Sigmoid colon (tissue), 7 donors: ENCODE data around the gene SDR42E1. TPM values are rescaled to one million over a fixed set of nuclear protein-coding genes. Genes with fewer than 3 reads are reported as not detected.

Experiments
- DNase-seq: peaks from one replicate; pipeline ENCODE4 v3.0.0-alpha.2; 2019
- H3K27ac ChIP-seq, 4 donors: fragments of 200-600 bp; sonication (generic); one replicate each; pipeline ENCODE4 v1.5.1; 2016 to 2019; ENCODE audit warnings: mild to moderate bottlenecking in 1 of 4
- H3K27me3 ChIP-seq, 3 donors: fragments of 200-600 bp; sonication (generic); one replicate each; pipeline ENCODE4 v1.5.1; 2019; ENCODE audit warnings: mild to moderate bottlenecking in 1 of 3
- H3K36me3 ChIP-seq, 4 donors: fragments of 200-600 bp; sonication (generic); one replicate each; pipeline ENCODE4 v1.5.1; 2016 to 2019
- H3K4me1 ChIP-seq, 4 donors: fragments of 200-600 bp; sonication (generic); one replicate each; pipeline ENCODE4 v1.5.1; 2017 to 2019
- H3K4me3 ChIP-seq, 4 donors: fragments of 200-600 bp; sonication (generic); one replicate each; pipeline ENCODE4 v1.5.1; 2017 to 2019; ENCODE audit warnings: mild to moderate bottlenecking in 2 of 4, moderate library complexity in 1 of 4
- H3K9me3 ChIP-seq, 4 donors: fragments of 200-600 bp in 3 of 4; sonication (generic) in 3 of 4; one replicate each; pipeline versions ENCODE4 v1.5.1 to v1.6.1; 2013 to 2019
- EP300 ChIP-seq, 4 donors: sonication (generic); formaldehyde crosslinking; IDR thresholded peaks; one replicate each; pipeline ENCODE4 v1.6.1; 2017; ENCODE audit warnings: antibody characterized with exemption in 4 of 4
- POLR2A ChIP-seq, 2 donors: fragments of 450-650 bp; IDR thresholded peaks; one replicate each; pipeline ENCODE4 v1.6.1; 2016; ENCODE audit warnings: antibody characterized with exemption in 2 of 2, mild to moderate bottlenecking in 2 of 2, moderate library complexity in 2 of 2
- POLR2AphosphoS5 ChIP-seq, 4 donors: sonication (generic); formaldehyde crosslinking; IDR thresholded peaks; one replicate each; pipeline ENCODE4 v1.6.1; 2017; ENCODE audit warnings: antibody characterized with exemption in 4 of 4
- WGBS, 2 donors: extraction: QIAGEN DNeasy Blood & Tissue Kit; methylation state at CpG; one replicate each; pipeline ENCODE4 v1.1.7; 2013; 5-methylcytosine and 5-hydroxymethylcytosine counted together
- intact Hi-C: fragments of 100-400 bp; cut with DNase I; formaldehyde crosslinking; loops from one replicate; pipeline ENCODE4 v1.15.1; 2023
- polyA plus RNA-seq, 3 donors: library from polyadenylated mRNA; stranded (reverse); fragments of 200-250 nt; gene quantifications; one replicate each; pipeline ENCODE4 v1.2.3, GENCODE V29; 2013
- total RNA-seq, 4 donors: library from RNA; depleted of rRNA; stranded (reverse); fragments of >200 nt; gene quantifications; one replicate each; pipeline ENCODE4 v1.1.0, GENCODE V29; 2016
- TF ChIP-seq, protein P1 (sequence below), 4 experiments: fragments of 450-650 bp in 3 of 4; fragments of 200-600 bp in 1 of 4; IDR thresholded peaks; one replicate each; pipeline ENCODE4 v1.5.1; 2016 to 2019; ENCODE audit warnings: antibody characterized with exemption in 4 of 4, mild to moderate bottlenecking in 3 of 4, moderate library complexity in 2 of 4
- donor health status: healthy with polysubstance abuse.
- donor health status: Bipolar disorder and iron deficiency.
- donor health status: healthy.

SDR42E1 gene
- total and polyA plus RNA-seq, 7 donors: 0.49 to 3.2 (median 1.7) TPM

- H3K27me3 ChIP-seq: no peaks in the 10 kb centered on the region
- no peak overlapping the region for H3K27ac ChIP-seq
- 95 to 97% methylated on average over 1 of the region's 1 CpG for WGBS, 2 donors
- peaks cover 0 to 11% (median 6%) of the 10 kb centered on the region in 4 donors for H3K9me3 ChIP-seq
- no peak for DNase-seq
- no peaks in the 10 kb centered on the region for H3K36me3 ChIP-seq
- no peaks in the 10 kb centered on the region for H3K4me1 ChIP-seq
- TF ChIP-seq, protein P1, sequence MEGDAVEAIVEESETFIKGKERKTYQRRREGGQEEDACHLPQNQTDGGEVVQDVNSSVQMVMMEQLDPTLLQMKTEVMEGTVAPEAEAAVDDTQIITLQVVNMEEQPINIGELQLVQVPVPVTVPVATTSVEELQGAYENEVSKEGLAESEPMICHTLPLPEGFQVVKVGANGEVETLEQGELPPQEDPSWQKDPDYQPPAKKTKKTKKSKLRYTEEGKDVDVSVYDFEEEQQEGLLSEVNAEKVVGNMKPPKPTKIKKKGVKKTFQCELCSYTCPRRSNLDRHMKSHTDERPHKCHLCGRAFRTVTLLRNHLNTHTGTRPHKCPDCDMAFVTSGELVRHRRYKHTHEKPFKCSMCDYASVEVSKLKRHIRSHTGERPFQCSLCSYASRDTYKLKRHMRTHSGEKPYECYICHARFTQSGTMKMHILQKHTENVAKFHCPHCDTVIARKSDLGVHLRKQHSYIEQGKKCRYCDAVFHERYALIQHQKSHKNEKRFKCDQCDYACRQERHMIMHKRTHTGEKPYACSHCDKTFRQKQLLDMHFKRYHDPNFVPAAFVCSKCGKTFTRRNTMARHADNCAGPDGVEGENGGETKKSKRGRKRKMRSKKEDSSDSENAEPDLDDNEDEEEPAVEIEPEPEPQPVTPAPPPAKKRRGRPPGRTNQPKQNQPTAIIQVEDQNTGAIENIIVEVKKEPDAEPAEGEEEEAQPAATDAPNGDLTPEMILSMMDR (IDR thresholded peaks at IDR 0.05): no peak
- TF ChIP-seq POLR2AphosphoS5 (IDR thresholded peaks at IDR 0.05): no peak
- no peak for TF ChIP-seq POLR2A (IDR thresholded peaks at IDR 0.05)
- TF ChIP-seq EP300 (IDR thresholded peaks at IDR 0.05): no peak
- no peak overlapping the region for H3K4me3 ChIP-seq
- intact Hi-C loops: no loop called here
Measured at GRCh38 chr16:81971853-81972252, 39.4 kb downstream of the SDR42E1 start.

- no peak for DNase-seq
- Histone ChIP-seq H3K9me3 (peaks cover 0 to 9% (median 2%) of the 10 kb centered on the region in 4 donors), H3K27me3 (no peaks in the 10 kb centered on the region), H3K27ac (no peak overlapping the region), H3K4me1 (no peaks in the 10 kb centered on the region), H3K4me3 (no peak overlapping the region), H3K36me3 (no peaks in the 10 kb centered on the region)
- TF ChIP-seq EP300 (IDR thresholded peaks at IDR 0.05) (no peak), POLR2AphosphoS5 (IDR thresholded peaks at IDR 0.05) (no peak), POLR2A (IDR thresholded peaks at IDR 0.05) (no peak)
- TF ChIP-seq, protein P1 (IDR thresholded peaks at IDR 0.05): no peak
- WGBS, 2 donors: 72 to 84% methylated on average over 5 of the region's 5 CpGs
- intact Hi-C loops: no loop called here
Measured at GRCh38 chr16:81967358-81967757, 43.9 kb downstream of the SDR42E1 start.

- 90 to 91% methylated on average over 6 of the region's 6 CpGs for WGBS, 2 donors
- Histone ChIP-seq H3K27me3 (no peaks in the 10 kb centered on the region), H3K9me3 (peaks cover 0 to 1% (median 0%) of the 10 kb centered on the region in 4 donors), H3K36me3 (no peaks in the 10 kb centered on the region), H3K4me3 (no peak overlapping the region), H3K4me1 (no peaks in the 10 kb centered on the region), H3K27ac (no peak overlapping the region)
- no peak for DNase-seq
- intact Hi-C loops: loop anchor here (5.0 kb wide), 1 partner anchor 1732 kb away; no protein-coding TSS in a partner anchor
- TF ChIP-seq POLR2A (IDR thresholded peaks at IDR 0.05): no peak
- no peak for TF ChIP-seq EP300 (IDR thresholded peaks at IDR 0.05)
- TF ChIP-seq, protein P1 (IDR thresholded peaks at IDR 0.05): no peak
- no peak for TF ChIP-seq POLR2AphosphoS5 (IDR thresholded peaks at IDR 0.05)
Measured at GRCh38 chr16:81964808-81965207, 46.5 kb downstream of the SDR42E1 start.

GRCh38 chr16:81956213-81956948 lies 54.9 kb downstream of the SDR42E1 start:
- Histone ChIP-seq H3K4me1 (no peaks in the 10 kb centered on the region), H3K4me3 (no peak overlapping the region), H3K27ac (no peak overlapping the region), H3K9me3 (peaks cover 0 to 2% (median under 1%) of the 10 kb centered on the region in 4 donors), H3K36me3 (no peaks in the 10 kb centered on the region), H3K27me3 (no peaks in the 10 kb centered on the region)
- intact Hi-C loops: no loop called here
- WGBS, 2 donors: 80 to 84% methylated on average over 9 of the region's 9 CpGs
- TF ChIP-seq EP300 (IDR thresholded peaks at IDR 0.05) (no peak), POLR2AphosphoS5 (IDR thresholded peaks at IDR 0.05) (no peak), POLR2A (IDR thresholded peaks at IDR 0.05) (no peak)
- TF ChIP-seq, protein P1 (IDR thresholded peaks at IDR 0.05): no peak
- DNase-seq: no peak
